ENCODE measurements around the gene DNAJC11.

Gene DNAJC11

GRCh38 chr1:6625584-6626149 lies 75.9 kb downstream of the DNAJC11 start:
- no peak for DNase-seq (ENCODE audit: low read depth in 2 of 2)

- DNase-seq (ENCODE audit: low read depth in 2 of 2): peak; percentile 82 to 83
Measured at GRCh38 chr1:6624710-6625583, 76.7 kb downstream of the DNAJC11 start, which contains the start of gene THAP3. THAP3 (plus strand) TSS chr1:6624868; CDS start chr1:6625219, 351 bp downstream.

DNA sequence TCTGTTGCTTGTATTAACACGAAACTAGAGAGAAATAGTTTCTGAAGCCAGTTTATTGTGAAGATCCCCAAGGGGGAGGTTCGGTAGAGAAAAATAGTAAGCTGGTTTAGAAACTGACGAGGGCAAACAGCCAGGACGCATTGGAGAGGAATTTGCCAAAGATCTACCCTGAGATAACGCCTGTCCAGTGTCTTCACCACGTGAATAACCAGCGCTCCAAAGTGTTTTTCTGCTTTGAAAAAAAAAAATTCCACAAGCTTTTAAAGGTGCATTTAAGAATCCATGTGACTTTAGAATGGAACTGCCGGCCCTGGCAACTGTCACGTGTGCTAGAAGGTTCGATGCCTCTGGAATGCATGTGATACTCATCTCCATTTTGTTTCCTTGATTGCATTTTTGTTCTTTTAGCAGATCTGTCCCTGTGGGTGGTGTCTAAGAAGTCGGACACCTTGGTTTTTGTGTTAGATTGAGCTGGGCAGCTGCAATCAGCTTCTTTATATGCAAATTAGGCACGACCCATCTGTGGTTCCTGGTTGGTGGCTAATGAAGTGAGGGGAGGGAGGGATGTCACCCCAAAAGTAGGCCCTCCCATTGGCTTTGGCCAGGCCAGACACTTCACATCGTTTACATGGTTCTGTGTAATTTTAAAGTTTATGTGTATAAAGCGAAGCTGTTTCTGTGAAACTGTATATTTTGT lies 78.2 kb downstream of the DNAJC11 start:
- DNase-seq (ENCODE audit: low read depth in 2 of 2): no peak

DNA sequence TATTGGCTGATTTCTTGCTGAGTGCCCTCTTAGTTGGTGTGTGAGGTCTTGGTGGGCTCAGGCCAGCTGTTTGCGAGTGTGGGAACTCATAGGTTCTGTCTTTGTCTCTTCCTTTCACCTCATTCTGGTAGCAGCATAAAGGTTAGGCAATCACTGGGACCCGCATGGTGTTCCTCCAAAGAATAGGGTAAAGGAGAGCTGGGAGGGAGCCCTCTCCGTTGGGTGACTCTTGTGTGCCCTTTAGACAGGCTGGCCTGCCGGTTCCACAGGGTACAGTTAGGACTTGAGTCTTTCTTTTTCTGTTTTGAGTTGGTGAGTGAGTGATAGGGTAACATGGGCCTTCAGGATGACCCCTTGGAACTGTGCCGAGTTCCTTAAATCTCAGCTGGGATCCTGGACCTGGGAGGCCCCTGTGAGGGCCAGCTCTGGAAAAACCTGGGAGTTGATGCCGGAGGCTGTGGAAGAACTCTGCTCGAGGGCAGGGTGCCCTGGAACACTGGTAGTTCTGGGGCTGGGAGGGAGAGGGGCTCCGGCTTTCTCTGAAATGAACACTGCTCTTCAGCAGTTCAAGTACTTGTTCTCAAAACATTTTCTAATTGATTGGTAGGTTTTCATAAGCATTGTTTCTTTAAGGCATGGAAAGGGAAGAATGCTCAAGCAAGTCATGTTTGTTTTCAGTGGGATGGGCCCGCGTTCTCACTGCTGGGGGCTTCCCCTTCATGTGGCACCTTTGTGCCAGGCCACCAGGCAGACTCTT lies 79.0 kb downstream of the DNAJC11 start:
- DNase-seq (ENCODE audit: low read depth in 2 of 2): no peak

GRCh38 chr1:6621429-6622391 lies 79.9 kb downstream of the DNAJC11 start:
- DNase-seq (ENCODE audit: low read depth in 2 of 2): no peak

GRCh38 chr1:6619045-6619444 lies 82.6 kb downstream of the DNAJC11 start:
- no peak for DNase-seq (ENCODE audit: low read depth in 2 of 2)

DNA sequence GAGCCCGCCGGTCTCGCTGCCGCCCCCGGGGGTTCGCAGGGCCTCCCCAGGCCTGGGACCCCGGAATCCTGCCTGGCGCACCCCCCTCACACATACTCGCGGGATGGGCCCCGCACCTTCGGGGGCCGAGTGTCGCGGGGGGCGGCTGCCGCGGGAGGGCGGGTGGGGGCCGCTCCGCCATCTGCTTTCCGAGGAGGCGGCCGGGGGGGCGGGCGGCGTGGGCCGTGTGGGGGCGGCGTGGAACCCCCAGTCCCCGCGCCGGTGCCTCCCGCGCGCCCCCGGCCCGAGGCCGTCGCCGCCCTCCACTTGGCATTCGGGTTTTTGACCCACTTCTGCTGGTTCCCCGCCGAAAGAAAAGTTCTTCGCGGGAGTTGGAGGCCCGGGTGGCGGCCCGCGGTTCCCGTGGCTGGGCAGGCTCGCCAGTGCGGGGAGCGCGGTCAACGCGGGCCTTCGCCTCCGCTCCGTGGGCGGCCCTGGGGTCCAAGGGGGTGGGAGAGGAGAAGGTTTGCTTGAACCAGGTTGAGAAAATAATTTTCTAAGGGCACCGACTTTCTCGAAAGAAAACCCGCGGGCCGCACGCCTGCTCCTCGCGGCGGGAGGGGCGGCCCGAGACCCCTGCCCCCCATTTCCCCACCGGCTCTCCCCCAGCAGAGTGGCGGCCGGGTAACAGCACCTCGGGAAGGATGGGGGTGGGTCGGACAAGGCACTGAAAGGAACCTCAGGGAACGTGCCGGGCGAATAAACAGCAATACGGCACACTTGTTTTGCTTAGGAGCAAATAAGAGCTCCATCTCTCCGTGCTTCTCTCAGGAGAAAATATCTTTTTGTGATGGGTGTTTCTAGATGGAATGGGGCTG lies 86.5 kb downstream of the DNAJC11 start:
- no peak for DNase-seq (ENCODE audit: low read depth in 2 of 2)

GRCh38 chr1:6614019-6614928 lies 87.3 kb downstream of the DNAJC11 start:
- DNase-seq (ENCODE audit: low read depth in 2 of 2): no peak

DNA sequence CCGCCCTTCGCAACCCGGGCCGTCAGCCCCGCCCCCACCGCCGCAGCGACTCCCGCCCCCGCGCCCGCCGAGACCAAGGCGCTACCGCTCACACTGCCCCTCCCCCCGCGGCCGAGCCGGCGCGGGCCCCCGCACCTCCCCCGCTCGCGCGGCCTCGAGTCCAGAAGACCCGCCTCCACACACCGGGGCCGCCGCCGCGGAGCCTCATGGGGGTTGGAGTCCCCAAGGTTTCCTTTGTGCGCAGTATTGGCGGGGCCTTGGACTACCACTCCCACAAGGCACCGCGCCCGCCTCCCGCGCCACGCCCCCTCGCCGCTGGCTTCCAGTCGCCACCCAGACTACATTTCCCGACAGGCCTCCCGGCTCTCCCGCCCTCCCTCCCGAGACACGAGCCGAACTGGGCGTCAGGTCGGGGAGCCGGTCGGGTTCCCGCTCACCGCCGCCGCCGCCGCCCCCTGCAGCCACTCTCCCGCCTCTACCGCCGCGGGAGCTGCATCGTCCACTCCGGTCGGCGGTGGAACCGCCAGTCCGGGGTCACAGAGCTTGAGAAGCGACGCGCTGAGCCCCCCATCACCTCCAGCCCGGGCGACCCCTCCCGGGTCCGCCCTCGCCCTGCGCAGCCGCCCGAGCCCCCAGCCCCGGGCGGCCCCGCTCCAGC lies 88.1 kb downstream of the DNAJC11 start, which contains the start of gene PHF13:
TSS of gene PHF13 (plus strand) at position 371 of the 658 bp plus-strand sequence. CDS start 336 bp downstream, outside the sequence.
- DNase-seq (ENCODE audit: low read depth in 2 of 2): peak; percentile 99 to 100

DNA sequence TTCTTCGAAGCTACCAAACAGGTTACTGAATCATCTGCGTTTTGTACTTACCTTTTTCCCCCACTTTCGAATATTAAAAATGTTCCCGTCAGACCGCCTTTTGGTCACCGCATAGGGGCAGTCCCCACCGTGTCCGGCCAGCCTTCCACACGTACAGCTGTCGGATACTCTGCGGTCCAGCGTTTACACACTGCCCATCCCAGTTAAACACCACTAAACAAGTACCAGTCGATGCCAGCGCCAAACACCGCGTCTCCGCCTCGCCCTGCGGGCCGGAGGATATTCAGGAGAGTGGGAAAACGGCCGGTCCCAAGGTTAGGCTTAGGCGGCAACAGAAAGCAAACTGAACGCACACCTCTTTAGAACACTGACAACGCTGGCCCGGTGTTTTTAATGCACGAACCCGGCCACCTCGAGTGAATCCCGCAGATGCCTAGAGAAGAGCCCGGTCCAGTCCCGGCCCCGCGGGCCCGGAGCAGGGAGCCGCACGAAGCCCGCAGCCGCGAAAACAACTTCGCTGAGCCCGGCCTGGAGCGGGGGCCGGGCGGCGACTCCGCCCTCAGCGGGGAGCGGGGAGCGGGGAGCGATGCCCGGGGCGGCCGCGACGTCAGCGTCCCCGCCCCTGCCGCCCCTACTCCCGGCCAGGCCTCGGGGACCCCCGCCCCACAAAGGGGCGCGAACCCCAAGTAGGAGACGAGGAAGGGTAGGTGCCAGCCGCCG lies 88.8 kb downstream of the DNAJC11 start:
- no peak for DNase-seq (ENCODE audit: low read depth in 2 of 2)

DNA sequence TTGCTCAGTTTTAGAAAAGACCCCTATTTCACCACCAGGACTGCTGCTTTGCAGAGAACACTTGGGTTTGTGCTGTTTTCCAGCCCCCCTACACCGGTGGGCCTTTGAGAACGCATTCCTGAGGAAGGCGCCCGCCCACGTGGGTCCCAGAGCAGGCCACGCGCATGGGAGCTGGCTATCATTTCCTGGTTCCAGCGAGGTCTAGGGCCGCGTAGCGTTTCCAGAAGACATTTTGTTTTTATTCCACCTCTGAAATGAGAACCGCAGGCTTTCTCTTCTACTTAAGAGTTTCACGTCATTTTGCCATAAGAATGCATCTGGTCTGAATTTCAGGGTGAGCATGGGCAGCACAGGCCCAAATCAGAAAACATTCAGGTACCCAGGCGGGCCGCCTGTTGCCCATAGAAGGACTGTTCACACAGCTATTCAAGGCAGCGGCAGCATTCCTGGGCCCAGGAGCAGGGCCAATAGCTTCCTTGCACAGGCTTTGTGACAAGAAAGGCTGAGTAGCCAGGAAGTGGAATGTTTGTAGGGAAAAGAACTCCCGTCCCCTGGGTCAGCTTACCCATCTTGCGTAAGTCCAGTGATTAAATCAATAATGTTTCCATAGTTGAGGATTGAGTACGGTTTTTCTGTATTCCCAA lies 97.6 kb downstream of the DNAJC11 start:
- no peak for DNase-seq (ENCODE audit: low read depth in 2 of 2)

DNA sequence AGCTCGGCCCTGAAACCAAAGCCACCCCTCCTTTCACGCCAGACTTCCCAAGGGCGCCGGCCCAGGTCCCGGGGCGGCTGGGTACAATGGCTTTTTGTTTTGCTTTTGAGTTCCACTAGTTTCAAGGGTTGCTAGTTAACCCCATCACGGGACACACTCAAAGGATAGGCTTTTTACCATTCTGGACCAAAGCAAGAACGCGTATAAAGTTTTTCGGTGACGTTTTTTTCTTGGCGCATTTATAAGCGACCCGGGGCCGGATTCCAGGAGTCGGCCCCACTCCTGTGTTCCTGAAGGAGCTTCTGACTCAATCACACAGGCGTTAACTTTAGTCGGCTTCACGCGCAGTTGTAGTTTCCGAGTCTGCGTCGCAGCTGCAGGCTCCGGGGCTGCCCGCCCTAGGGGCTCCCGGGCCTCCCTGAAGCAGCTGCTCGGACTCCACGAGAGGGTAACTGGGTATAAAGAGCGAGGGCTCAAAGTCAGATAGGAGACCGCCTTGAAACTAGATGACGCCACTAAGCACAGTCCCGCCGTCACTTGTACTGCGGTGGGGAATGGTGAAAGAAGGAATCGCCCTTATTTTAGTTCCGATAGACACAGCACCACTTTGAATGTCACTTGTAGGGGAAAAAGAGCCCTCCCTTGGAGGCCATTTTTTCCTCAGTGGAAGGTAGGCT lies 98.2 kb downstream of the DNAJC11 start:
- peak in 1 of 2 donors; percentile 33 for DNase-seq (ENCODE audit: low read depth in 2 of 2)

- DNase-seq (ENCODE audit: low read depth in 2 of 2): peak; percentile 70 to 79
Measured at GRCh38 chr1:6602669-6603237, 98.9 kb downstream of the DNAJC11 start, which contains the start of gene KLHL21. KLHL21 (minus strand) TSS chr1:6602869; CDS start chr1:6602817, 52 bp downstream.

DNA sequence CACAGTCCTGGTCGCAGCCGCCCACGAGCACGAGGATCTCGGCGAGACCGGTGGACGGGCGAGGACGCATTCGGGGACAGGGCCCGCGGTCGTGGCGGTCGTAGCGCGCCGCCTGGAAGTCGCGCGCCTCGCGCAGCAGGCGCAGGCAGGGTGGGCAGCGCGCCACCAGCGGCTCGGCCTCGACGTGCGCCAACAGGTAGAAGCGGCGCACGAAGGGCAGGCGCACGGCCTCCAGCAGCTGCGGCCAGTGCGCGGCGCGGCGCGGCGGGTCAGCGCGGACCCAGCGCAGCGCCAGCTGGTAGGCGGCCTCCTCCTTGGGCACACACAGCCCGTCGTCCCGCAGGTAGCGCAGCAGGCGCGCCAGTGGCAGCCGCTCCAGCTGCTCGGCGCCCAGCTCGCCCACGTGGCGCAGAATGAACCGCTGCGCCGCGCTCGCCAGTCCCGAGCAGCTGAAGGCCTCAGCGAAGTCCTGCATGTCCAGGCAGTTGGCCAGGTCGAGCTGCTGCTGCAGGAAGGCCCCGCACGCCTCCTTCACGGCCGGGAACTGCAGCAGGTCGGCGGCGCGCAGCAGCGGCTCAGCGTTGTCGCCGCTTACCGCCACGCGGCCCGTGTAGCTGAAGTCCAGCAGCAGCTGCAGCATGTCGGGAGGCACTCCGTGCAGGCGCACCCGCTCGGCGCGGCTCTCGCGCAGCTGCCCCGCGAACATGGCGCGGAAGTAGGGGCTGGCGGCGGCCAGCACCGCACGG lies 99.5 kb downstream of the DNAJC11 start:
- no peak for DNase-seq (ENCODE audit: low read depth in 2 of 2)
